Measurements from ENCODE around the gene RNU4-1. TPM values are rescaled to one million over a fixed set of nuclear protein-coding genes. Genes with fewer than 3 reads are reported as not detected.
"Not testable (repeated sequence)": the region's sequence is repeated elsewhere in the genome, so short reads cannot be mapped to it uniquely, and the experiment has no call there.

The RNU4-1 gene
- total RNA-seq, 1 donor from 2014 or later = under 0.01 TPM

DNA sequence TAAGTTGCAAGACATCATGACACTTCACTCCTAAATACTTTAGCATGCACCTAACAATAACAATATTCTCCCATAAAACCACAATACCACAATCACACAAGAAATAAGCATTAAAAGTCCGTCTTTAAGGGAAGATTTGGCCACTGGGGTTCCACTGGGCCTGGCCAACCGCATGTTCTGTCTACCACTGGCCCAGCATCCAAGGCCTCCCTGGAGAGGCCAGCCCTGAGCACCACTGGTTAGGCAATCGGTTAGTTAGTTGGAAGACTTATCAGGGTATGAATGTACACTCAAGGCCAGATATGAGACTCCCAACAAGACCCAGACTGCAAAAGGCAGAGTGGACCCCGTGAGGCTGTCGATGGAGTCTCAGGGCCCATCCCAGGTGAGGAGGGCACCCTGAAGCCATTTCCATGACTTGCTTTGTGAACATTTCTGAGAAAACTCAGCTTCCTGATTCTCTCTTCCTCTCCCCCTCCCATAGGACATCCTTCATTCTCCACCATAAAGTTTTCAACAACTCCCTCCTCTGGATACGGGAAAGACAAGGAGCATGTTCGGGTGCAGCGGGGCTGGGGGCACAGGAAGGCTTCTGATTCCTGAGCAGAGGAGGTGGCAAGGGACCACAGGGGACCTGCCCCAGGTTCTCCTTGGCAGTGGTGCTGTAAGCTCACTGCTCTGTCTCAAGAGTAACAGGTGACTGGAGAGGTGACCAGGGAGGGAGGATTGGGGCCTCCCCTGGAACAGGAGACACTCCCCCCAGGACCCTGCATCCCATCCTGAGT lies 33.4 kb downstream of the RNU4-1 start:
- no peak for DNase-seq (ENCODE audit: extremely low read depth, low read depth, low spot score)

DNA sequence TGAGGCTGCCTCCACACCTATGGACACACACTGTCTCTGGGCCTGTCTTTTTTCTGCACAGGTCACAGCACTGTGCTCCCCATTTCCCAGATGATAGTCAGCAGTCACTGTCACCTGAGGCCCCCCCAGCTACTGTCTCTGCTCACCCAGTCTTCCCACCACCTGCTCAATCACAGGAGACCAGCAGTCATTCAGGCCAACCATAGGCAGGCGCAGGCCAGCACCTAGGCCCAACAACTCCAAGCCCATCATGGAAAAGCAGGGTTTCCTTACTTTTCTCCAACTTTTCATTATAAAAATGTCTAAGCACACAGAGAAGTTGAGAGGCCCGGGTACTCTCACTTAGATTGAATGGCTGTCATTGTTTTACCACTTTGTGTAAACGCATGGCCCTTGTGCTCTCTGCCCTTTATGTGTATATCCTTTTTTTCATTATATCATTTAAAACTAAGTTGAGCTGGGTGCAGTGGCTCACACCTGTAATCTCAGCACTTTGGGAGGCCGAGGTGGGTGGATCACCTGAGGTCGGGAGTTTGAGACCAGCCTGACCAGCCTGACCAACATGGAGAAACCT lies 34.6 kb downstream of the RNU4-1 start:
- DNase-seq (ENCODE audit: extremely low read depth, low read depth, low spot score) = no peak

- peak; percentile 92 for DNase-seq (ENCODE audit: extremely low read depth, low read depth, low spot score)
Measured at GRCh38 chr12:120257041-120257821, 35.8 kb downstream of the RNU4-1 start.

GRCh38 chr12:120254809-120255208 lies 38.2 kb downstream of the RNU4-1 start:
- peak; percentile 72 for DNase-seq (ENCODE audit: extremely low read depth, low read depth, low spot score)

- not testable (repeated sequence) for DNase-seq (ENCODE audit: extremely low read depth, low read depth, low spot score)
Measured at GRCh38 chr12:120253313-120253712, 39.7 kb downstream of the RNU4-1 start.

DNA sequence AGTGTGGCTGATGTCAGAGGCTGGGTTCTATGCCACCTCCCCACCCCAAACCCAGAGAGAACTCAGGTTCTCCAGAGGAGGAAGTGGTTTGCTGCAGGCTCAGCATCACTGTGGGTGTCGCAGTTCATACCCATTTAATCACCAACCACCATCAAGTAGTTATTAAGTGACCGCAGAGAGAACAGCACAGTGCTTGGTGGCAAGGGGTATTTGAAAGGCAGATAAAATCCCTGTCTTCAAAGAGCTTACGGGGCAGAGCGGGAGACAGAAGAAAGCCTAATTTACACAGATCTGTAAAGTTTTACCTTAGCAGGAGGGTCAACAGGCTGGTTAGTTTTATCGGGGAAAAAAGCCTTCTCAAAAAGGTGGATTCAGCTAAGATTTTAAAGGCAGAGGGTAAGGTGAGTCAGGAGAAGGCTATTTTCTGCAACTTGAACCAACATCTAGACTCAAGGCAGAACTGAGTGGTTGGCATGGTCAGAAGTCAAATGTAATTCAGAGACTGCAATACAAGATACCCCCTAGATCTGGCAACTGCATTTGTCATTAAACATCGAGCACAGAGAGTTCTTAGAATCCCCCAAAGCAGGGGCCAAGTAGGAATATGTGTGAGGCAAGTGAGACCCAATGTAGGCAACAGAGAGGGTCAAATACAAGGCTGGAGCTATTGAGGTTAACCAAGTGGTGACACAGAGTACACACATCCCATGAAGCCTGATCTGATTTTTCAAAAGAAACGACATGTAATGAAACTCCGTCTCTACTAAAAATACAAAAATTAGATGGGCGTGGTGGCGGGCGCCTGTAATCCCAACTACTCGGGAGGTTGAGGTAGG lies 40.7 kb downstream of the RNU4-1 start:
- DNase-seq (ENCODE audit: extremely low read depth, low read depth, low spot score) = no peak

- not testable (repeated sequence) for DNase-seq (ENCODE audit: extremely low read depth, low read depth, low spot score)
Measured at GRCh38 chr12:120251364-120252070, 41.5 kb downstream of the RNU4-1 start.

DNA sequence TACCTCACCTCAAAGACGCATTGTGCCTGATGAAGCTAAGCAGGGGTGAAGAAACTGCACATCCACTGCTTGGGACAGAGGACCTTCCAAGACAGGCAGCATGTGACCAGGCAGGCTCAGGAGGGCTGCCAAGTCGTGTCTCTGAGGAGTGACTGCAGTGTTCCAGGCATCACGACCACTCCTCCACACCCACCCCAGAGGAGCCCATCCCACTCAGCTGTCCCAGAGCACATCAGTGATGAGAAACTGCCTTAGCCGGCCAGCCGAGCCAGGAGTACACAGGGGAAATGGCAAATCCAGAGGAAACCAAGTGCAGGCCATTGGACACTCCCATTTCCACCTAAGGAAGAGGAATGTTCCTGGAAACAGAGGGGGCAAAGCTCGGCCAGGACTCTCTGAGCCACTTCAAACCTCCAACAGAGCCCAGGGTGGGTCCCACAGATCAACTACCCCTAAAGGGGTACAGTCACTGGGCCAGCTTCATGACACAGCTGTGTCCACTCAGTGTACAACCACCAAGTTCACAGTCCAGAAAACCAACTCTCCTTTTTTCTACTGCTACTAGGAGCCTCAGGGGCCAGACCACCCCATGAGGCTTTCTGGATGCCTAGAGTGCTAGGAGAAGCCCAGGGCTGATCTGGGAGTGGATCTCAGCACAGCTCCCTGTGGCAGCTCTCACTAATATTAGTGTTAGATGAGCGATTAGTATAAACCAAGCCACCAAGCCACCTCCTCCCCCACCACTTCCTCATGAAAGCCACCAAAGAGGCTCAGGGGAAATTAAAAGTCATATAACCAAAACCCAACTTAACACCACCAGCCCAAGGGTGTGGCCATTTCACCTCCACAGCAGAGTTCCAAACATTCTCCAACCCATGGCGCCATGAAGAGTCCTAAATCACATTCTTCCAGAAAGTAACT lies 42.9 kb downstream of the RNU4-1 start:
- DNase-seq (ENCODE audit: extremely low read depth, low read depth, low spot score) = no peak

DNA sequence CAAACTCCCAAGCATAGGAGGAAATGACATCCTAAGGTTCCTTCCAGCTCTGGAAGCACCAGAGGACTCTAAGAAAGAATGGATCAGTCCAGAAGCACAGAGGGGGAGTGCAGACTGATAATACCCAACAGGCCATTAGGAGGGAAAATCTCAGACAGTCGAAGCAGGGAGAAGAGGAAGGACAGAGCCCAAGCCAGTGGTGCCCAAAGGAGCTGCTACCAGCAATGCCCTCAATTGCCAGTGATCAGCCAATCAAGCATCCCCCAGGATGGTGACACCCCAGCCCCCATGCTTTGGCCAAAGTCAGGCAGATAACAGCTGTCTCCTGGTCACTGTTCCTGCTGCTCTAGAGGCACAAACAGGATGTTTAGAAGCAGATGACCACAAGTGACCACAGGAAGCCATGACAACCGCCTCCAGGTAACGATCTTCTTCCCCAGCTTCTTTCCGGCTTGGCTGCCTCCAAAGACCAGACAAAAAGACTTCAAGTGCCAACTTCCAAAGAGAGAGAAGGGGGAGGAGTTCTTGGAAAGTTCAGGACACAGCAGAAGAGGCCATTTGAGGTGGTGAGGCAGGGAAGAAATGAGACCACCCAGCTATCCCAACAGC lies 43.7 kb downstream of the RNU4-1 start:
- no peak for DNase-seq (ENCODE audit: extremely low read depth, low read depth, low spot score)

DNA sequence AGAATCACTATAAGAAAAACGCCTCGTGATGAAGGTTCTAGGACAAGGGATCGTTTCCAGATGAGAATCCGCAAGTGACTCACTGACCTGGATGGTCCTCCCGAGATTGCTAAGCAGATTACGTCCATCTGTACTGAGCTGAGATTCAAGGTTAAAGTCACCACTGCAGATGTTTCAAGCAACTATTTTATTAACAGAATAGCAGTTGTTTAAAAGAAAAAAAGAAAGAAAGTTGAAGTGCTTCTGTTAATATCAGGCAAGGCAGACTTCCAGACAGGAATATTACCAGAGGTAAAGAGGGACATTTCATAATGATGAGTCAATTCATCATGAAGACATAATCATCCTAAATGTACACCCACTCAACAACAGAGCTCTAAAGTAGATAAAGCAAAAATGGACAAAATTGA lies 45.4 kb downstream of the RNU4-1 start:
- no peak for DNase-seq (ENCODE audit: extremely low read depth, low read depth, low spot score)

GRCh38 chr12:120247183-120247582 lies 45.9 kb downstream of the RNU4-1 start:
- DNase-seq (ENCODE audit: extremely low read depth, low read depth, low spot score) = no peak

- DNase-seq (ENCODE audit: extremely low read depth, low read depth, low spot score) = not testable (repeated sequence)
Measured at GRCh38 chr12:120246705-120247104, 46.3 kb downstream of the RNU4-1 start.

Other genes starting within 250 kb of the RNU4-1 start
- 40.5 and 47.1 TPM in 2 replicates for gene RAB35, start 176.5 kb downstream of the RNU4-1 start, total RNA-seq
- 66.9 and 96.0 TPM in 2 replicates for gene GCN1, start 98.5 kb downstream of the RNU4-1 start, total RNA-seq
- 2,362 and 4,447 TPM in 2 replicates for gene RPLP0, start 92.1 kb downstream of the RNU4-1 start, total RNA-seq
- 279 and 332 TPM in 2 replicates for gene PXN, start 27.5 kb downstream of the RNU4-1 start, total RNA-seq
- gene RNU4-2, start 1.3 kb downstream of the RNU4-1 start, total RNA-seq = under 0.01 TPM in 2 replicates
- gene SIRT4, start 9.1 kb upstream of the RNU4-1 start, total RNA-seq = 0.24 and 0.88 TPM in 2 replicates
- not detected in 2 replicates for gene PLA2G1B, start 34.5 kb upstream of the RNU4-1 start, total RNA-seq
- not detected in 2 replicates for gene MSI1, start 75.9 kb upstream of the RNU4-1 start, total RNA-seq
- 455 and 459 TPM in 2 replicates for gene COX6A1, start 144.9 kb upstream of the RNU4-1 start, total RNA-seq
- gene TRIAP1, start 153.1 kb upstream of the RNU4-1 start, total RNA-seq = 42.4 and 76.2 TPM in 2 replicates
- 16.9 and 19.9 TPM in 2 replicates for gene GATC, start 153.2 kb upstream of the RNU4-1 start, total RNA-seq
- 77.6 and 104 TPM in 2 replicates for gene SRSF9, start 176.5 kb upstream of the RNU4-1 start, total RNA-seq
- 425 and 462 TPM in 2 replicates for gene DYNLL1, start 202.9 kb upstream of the RNU4-1 start, total RNA-seq
- gene COQ5, start 235.9 kb upstream of the RNU4-1 start, total RNA-seq = 17.6 and 30.3 TPM in 2 replicates
- 97.2 and 111 TPM in 2 replicates for gene RNF10, start 241.1 kb upstream of the RNU4-1 start, total RNA-seq

All from glomerular endothelial cell (primary cell).